HCT116 (cell line): ENCODE data around the gene PEX10. TPM values are rescaled to one million over a fixed set of nuclear protein-coding genes. Genes with fewer than 3 reads are reported as not detected.

Experiments
- ATAC-seq: fragments of 200-7000 bp; cut with Tn5 transposase; 2 replicates; pipeline ENCODE4 v1.9.1; 2020; ENCODE audit warnings: mild to moderate bottlenecking, moderate library complexity
- BruUV-seq: library from RNA; stranded (reverse); fragments of 400-500 nt; replicated peaks from 2 replicates; lab custom pipeline; 2021; lab: Mats Ljungman, UMichigan
- CTCF ChIA-PET: fragments of 300-600 bp; sonication (Branson Sonifier 250); formaldehyde crosslinking; loops from one replicate; lab custom pipeline; 2021; ENCODE audit warnings: antibody characterized with exemption; lab: Charles Lee
- POLR2A ChIA-PET: fragments of 300-600, 350-600 bp; sonication (Branson Sonifier 250); formaldehyde crosslinking; loops from one replicate; lab custom pipeline; 2021; ENCODE audit warnings: antibody characterized with exemption; lab: Charles Lee
- RAD21 ChIA-PET, 2 experiments: fragments of 300-600 bp; sonication (Branson Sonifier 250); formaldehyde crosslinking; loops; one replicate each; lab custom pipeline; 2023; ENCODE audit warnings: low total read pairs in 2 of 2; ENCODE audit not compliant: uncharacterized antibody in 2 of 2, unreplicated experiment in 2 of 2, low non-redundant PET in 1 of 2; lab: Charles Lee
- DNase-seq: peaks from one replicate; pipeline ENCODE4 v3.0.0-alpha.2; 2010; ENCODE audit warnings: low read depth, low spot score
- H2AFZ ChIP-seq: fragments of 200-600 bp; shearing (Covaris generic), sonication (generic); 2 replicates; pipeline ENCODE4 v1.6.1; 2017; ENCODE audit warnings: low read depth, mixed run types, mixed read lengths, antibody characterized with exemption, low read length; ENCODE audit not compliant: poor library complexity, severe bottlenecking
- H3K27ac ChIP-seq: 2 replicates; pipeline ENCODE4 v1.5.1; 2012; ENCODE audit warnings: low read depth, low read length
- H3K27me3 ChIP-seq: fragments of 200-600 bp; sonication (generic); 2 replicates; pipeline ENCODE4 v1.6.1; 2016; ENCODE audit warnings: mixed run types, low read length, mixed read lengths; ENCODE audit not compliant: insufficient read depth
- H3K36me3 ChIP-seq, 2 experiments: fragments of 200-500 bp in 1 of 2; fragments of 200-600 bp in 1 of 2; sonication (Bioruptor generic) in 1 of 2; sonication (generic) in 1 of 2; 2 replicates each; pipeline versions ENCODE4 v1.5.1 to v1.6.1; 2014 to 2016; ENCODE audit warnings: low read length in 2 of 2, inconsistent platforms in 1 of 2, mixed read lengths in 1 of 2, mixed run types in 1 of 2; ENCODE audit not compliant: insufficient read depth in 2 of 2, control insufficient read depth in 1 of 2
- H3K4me1 ChIP-seq, 2 experiments: fragments of 200-600 bp in 1 of 2; sonication (generic) in 1 of 2; 2 replicates each; pipeline versions ENCODE4 v1.5.1 to v1.6.1; 2012 to 2017; ENCODE audit warnings: low read length in 2 of 2, inconsistent platforms in 1 of 2, mild to moderate bottlenecking in 1 of 2, mixed read lengths in 1 of 2, mixed run types in 1 of 2, moderate library complexity in 1 of 2; ENCODE audit not compliant: insufficient read depth in 2 of 2, control insufficient read depth in 1 of 2
- H3K4me2 ChIP-seq: fragments of 200-600 bp; sonication (generic); 2 replicates; pipeline ENCODE4 v1.6.1; 2017; ENCODE audit warnings: mixed run types, low read length, mixed read lengths
- H3K4me3 ChIP-seq, 2 experiments: fragments of 200-600 bp in 1 of 2; sonication (generic) in 1 of 2; replicated peaks in 1 of 2; 2 replicates each; pipeline ENCODE4 v1.5.1; 2011 to 2016; ENCODE audit warnings: low read length in 2 of 2, control low read depth in 1 of 2, low read depth in 1 of 2, mild to moderate bottlenecking in 1 of 2, mixed read lengths in 1 of 2, mixed run types in 1 of 2
- H3K79me2 ChIP-seq: fragments of 200-600 bp; sonication (generic); 2 replicates; pipeline ENCODE4 v1.6.1; 2017; ENCODE audit warnings: mild to moderate bottlenecking, mixed run types, low read length, moderate library complexity, mixed read lengths; ENCODE audit not compliant: insufficient read depth
- H3K9ac ChIP-seq: fragments of 200-600 bp; sonication (generic); 2 replicates; pipeline ENCODE4 v1.6.1; 2016; ENCODE audit warnings: low read length, mixed read lengths
- H3K9me2 ChIP-seq: fragments of 200-600 bp; sonication (generic), shearing (Covaris generic); 2 replicates; pipeline ENCODE4 v1.6.1; 2017; ENCODE audit warnings: mixed run types, mild to moderate bottlenecking, moderate library complexity; ENCODE audit not compliant: insufficient read depth
- H3K9me3 ChIP-seq, 2 experiments: fragments of 200-500 bp in 1 of 2; fragments of 200-600 bp in 1 of 2; sonication (Bioruptor generic) in 1 of 2; sonication (generic) in 1 of 2; 2 replicates each; pipeline ENCODE4 v1.6.1; 2014 to 2017; ENCODE audit warnings: low read length in 2 of 2, mixed read lengths in 2 of 2, inconsistent platforms in 1 of 2, low read depth in 1 of 2, mild to moderate bottlenecking in 1 of 2, mixed run types in 1 of 2, moderate library complexity in 1 of 2; ENCODE audit not compliant: control insufficient read depth in 1 of 2, insufficient read depth in 1 of 2
- H4K20me1 ChIP-seq: fragments of 200-600 bp; sonication (generic), shearing (Covaris generic); 2 replicates; pipeline ENCODE4 v1.6.1; 2017; ENCODE audit warnings: mixed run types, mild to moderate bottlenecking, moderate library complexity; ENCODE audit not compliant: insufficient read depth
- CBX3 ChIP-seq: IDR thresholded peaks from 2 replicates; pipeline ENCODE4 v1.6.1; 2012; ENCODE audit warnings: low read depth
- CEBPB ChIP-seq: IDR thresholded peaks from 2 replicates; pipeline ENCODE4 v1.6.1; 2012; ENCODE audit warnings: low read depth
- EGR1 ChIP-seq: IDR thresholded peaks from 2 replicates; pipeline ENCODE4 v1.6.1; 2012; ENCODE audit warnings: low read depth
- EZH2 ChIP-seq: fragments of 200-600 bp; sonication (generic); IDR thresholded peaks from 2 replicates; pipeline ENCODE4 v1.6.1; 2017; ENCODE audit warnings: antibody characterized with exemption, mixed run types
- EZH2phosphoT487 ChIP-seq: fragments of 200-600 bp; IDR thresholded peaks from 2 replicates; pipeline ENCODE4 v1.6.1; 2018; ENCODE audit warnings: antibody characterized with exemption, borderline replicate concordance
- FOSL1 ChIP-seq: IDR thresholded peaks from 2 replicates; pipeline ENCODE4 v1.6.1; 2012; ENCODE audit warnings: low read depth
- JUND ChIP-seq: IDR thresholded peaks from 2 replicates; pipeline ENCODE4 v1.6.1; 2012
- POLR2A ChIP-seq: IDR thresholded peaks from 2 replicates; pipeline ENCODE4 v1.7.0; 2011; ENCODE audit warnings: borderline replicate concordance; ENCODE audit not compliant: insufficient read depth, insufficient read length; ENCODE audit errors: extremely low read depth
- POLR2AphosphoS5 ChIP-seq: IDR thresholded peaks from 2 replicates; pipeline ENCODE4 v1.6.1; 2011; ENCODE audit warnings: mild to moderate bottlenecking, low read depth, low read length, moderate library complexity
- RAD21 ChIP-seq: IDR thresholded peaks from 2 replicates; pipeline ENCODE4 v1.6.1; 2012; ENCODE audit warnings: low read depth, mild to moderate bottlenecking
- SIN3A ChIP-seq: IDR thresholded peaks from 2 replicates; pipeline ENCODE4 v1.6.1; 2012; ENCODE audit warnings: low read depth
- SP1 ChIP-seq: IDR thresholded peaks from 2 replicates; pipeline ENCODE4 v1.6.1; 2012; ENCODE audit warnings: low read depth
- SRF ChIP-seq: IDR thresholded peaks from 2 replicates; pipeline ENCODE4 v1.6.1; 2012; ENCODE audit warnings: low read depth
- TCF7L2 ChIP-seq: IDR thresholded peaks from 2 replicates; pipeline ENCODE4 v1.7.0; 2011; ENCODE audit warnings: borderline replicate concordance, inconsistent platforms; ENCODE audit not compliant: insufficient read depth, insufficient read length; ENCODE audit errors: extremely low read depth
- YY1 ChIP-seq: IDR thresholded peaks from 2 replicates; pipeline ENCODE4 v1.6.1; 2011; ENCODE audit warnings: low read length, low read depth, moderate library complexity, mild to moderate bottlenecking; ENCODE audit not compliant: insufficient replicate concordance; ENCODE audit errors: extremely low read depth
- ZFX ChIP-seq: fragments of 450-650 bp; IDR thresholded peaks from 2 replicates; pipeline ENCODE4 v1.6.1; 2017
- intact Hi-C: fragments of 100-400 bp; cut with micrococcal nuclease; formaldehyde crosslinking; loops from 2 replicates; pipeline ENCODE4 v1.10.0; 2022
- total RNA-seq: library from RNA; stranded (reverse); gene quantifications from one replicate; pipeline ENCODE4 v1.2.1, GENCODE V29; 2021; ENCODE audit not compliant: unreplicated experiment
- TF ChIP-seq, protein P1 (sequence below): IDR thresholded peaks from 2 replicates; pipeline ENCODE4 v1.6.1; 2011; ENCODE audit warnings: mild to moderate bottlenecking, low read length, moderate library complexity; ENCODE audit not compliant: insufficient replicate concordance; ENCODE audit errors: extremely low read depth
- TF ChIP-seq, protein P2 (sequence below): IDR thresholded peaks from 2 replicates; pipeline ENCODE4 v1.6.1; 2012; ENCODE audit warnings: low read depth
- TF ChIP-seq, protein P3 (sequence below): IDR thresholded peaks from 2 replicates; pipeline ENCODE4 v1.6.1; 2012
- TF ChIP-seq, protein P4 (sequence below): IDR thresholded peaks from 2 replicates; pipeline ENCODE4 v1.6.1; 2012

Gene PEX10
- total RNA-seq, 1 experiment from 2014 or later = 27.9 TPM

DNA sequence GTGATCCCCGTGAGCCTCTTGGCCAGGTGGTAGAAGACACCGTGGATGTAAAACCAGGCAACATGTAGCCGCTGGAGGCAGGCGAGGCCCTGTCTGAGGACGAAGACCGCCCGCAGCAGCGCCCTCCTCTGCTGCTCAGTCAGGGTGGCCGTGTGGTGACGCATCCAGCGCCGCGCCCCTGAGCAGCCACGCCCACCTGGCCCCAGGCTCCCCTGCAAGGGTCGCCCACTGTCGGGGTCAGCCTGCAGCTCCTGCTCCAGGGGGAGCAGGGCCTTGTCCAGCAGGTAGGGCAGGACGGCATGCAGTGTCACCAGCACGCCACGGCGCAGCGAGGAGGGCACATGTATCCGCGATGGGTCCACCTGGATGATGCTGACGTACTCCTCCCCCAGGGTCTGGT is 3.9 kb downstream of the PEX10 start:
- no peak overlapping the region for H3K9ac ChIP-seq
- no peak overlapping the region; the same call in 1 of the 2 replicates for H3K27ac ChIP-seq
- H3K4me3 ChIP-seq = no peak overlapping the region
- CTCF ChIA-PET = interaction anchor here (0.7 kb wide), 1 partner anchor 214 kb away, joined by 3 read pairs; the partner anchor contains the start of gene FAAP20
- no peak for TF ChIP-seq CEBPB
- TF ChIP-seq EGR1 = no peak
- no peak for TF ChIP-seq RAD21
- no peak for TF ChIP-seq POLR2A
- TF ChIP-seq YY1 = no peak
- TF ChIP-seq, protein P1, sequence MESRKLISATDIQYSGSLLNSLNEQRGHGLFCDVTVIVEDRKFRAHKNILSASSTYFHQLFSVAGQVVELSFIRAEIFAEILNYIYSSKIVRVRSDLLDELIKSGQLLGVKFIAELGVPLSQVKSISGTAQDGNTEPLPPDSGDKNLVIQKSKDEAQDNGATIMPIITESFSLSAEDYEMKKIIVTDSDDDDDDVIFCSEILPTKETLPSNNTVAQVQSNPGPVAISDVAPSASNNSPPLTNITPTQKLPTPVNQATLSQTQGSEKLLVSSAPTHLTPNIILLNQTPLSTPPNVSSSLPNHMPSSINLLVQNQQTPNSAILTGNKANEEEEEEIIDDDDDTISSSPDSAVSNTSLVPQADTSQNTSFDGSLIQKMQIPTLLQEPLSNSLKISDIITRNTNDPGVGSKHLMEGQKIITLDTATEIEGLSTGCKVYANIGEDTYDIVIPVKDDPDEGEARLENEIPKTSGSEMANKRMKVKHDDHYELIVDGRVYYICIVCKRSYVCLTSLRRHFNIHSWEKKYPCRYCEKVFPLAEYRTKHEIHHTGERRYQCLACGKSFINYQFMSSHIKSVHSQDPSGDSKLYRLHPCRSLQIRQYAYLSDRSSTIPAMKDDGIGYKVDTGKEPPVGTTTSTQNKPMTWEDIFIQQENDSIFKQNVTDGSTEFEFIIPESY = no peak
- TF ChIP-seq EZH2phosphoT487 = no peak
- no peak for TF ChIP-seq EZH2
- TF ChIP-seq, protein P2, sequence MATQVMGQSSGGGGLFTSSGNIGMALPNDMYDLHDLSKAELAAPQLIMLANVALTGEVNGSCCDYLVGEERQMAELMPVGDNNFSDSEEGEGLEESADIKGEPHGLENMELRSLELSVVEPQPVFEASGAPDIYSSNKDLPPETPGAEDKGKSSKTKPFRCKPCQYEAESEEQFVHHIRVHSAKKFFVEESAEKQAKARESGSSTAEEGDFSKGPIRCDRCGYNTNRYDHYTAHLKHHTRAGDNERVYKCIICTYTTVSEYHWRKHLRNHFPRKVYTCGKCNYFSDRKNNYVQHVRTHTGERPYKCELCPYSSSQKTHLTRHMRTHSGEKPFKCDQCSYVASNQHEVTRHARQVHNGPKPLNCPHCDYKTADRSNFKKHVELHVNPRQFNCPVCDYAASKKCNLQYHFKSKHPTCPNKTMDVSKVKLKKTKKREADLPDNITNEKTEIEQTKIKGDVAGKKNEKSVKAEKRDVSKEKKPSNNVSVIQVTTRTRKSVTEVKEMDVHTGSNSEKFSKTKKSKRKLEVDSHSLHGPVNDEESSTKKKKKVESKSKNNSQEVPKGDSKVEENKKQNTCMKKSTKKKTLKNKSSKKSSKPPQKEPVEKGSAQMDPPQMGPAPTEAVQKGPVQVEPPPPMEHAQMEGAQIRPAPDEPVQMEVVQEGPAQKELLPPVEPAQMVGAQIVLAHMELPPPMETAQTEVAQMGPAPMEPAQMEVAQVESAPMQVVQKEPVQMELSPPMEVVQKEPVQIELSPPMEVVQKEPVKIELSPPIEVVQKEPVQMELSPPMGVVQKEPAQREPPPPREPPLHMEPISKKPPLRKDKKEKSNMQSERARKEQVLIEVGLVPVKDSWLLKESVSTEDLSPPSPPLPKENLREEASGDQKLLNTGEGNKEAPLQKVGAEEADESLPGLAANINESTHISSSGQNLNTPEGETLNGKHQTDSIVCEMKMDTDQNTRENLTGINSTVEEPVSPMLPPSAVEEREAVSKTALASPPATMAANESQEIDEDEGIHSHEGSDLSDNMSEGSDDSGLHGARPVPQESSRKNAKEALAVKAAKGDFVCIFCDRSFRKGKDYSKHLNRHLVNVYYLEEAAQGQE = no peak
- no peak for TF ChIP-seq SIN3A
- no peak for TF ChIP-seq SRF
- TF ChIP-seq JUND = no peak
- TF ChIP-seq ZFX = no peak
- TF ChIP-seq POLR2AphosphoS5 = no peak
- TF ChIP-seq, protein P3, sequence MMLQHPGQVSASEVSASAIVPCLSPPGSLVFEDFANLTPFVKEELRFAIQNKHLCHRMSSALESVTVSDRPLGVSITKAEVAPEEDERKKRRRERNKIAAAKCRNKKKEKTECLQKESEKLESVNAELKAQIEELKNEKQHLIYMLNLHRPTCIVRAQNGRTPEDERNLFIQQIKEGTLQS = no peak
- TF ChIP-seq FOSL1 = no peak
- TF ChIP-seq, protein P4, sequence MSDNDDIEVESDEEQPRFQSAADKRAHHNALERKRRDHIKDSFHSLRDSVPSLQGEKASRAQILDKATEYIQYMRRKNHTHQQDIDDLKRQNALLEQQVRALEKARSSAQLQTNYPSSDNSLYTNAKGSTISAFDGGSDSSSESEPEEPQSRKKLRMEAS = no peak
- no peak for TF ChIP-seq SP1
- TF ChIP-seq TCF7L2 = no peak
- no peak for TF ChIP-seq CBX3
- peaks cover 11 to 23% of the 10 kb centered on the region in 2 experiments; a peak in 3 of 4 replicates for H3K36me3 ChIP-seq
- no peaks in the 10 kb centered on the region for H3K9me3 ChIP-seq
- ATAC-seq = no peak
- no peak for DNase-seq
- no peaks in the 10 kb centered on the region for H3K27me3 ChIP-seq
- H3K4me1 ChIP-seq = peaks cover 4 to 13% of the 10 kb centered on the region in 2 experiments; a peak in 3 of 4 replicates
- intact Hi-C loops = no loop called here
- no peak overlapping the region for H3K4me2 ChIP-seq
- no peaks in the 10 kb centered on the region for H4K20me1 ChIP-seq
- no TSS peak for BruUV-seq
- POLR2A ChIA-PET = no interaction called here
- peaks cover 24% of the 10 kb centered on the region; the same call in 1 of the 2 replicates for H3K79me2 ChIP-seq
- H2AFZ ChIP-seq = no peak overlapping the region
- RAD21 ChIA-PET = no interaction called here
- H3K9me2 ChIP-seq = no peaks in the 10 kb centered on the region
